Measurements from ENCODE around the gene RAC3. TPM values are rescaled to one million over a fixed set of nuclear protein-coding genes. Genes with fewer than 3 reads are reported as not detected.

Gene RAC3
- total RNA-seq, 1 experiment from 2014 or later: 84.8 TPM

- H4K20me1 ChIP-seq (ENCODE audit: control insufficient read depth, insufficient read depth, insufficient read length): no peaks in the 10 kb centered on the region
- no peaks in the 10 kb centered on the region for H3K9me3 ChIP-seq (ENCODE audit: control insufficient read depth, low read depth, low read length)
- no peak overlapping the region for H3K9ac ChIP-seq (ENCODE audit: extremely low read depth, insufficient read length, low read length)
- H4K8ac ChIP-seq (replicated peaks; ENCODE audit: insufficient read length, low read depth, low read length): no peak overlapping the region
- no peak overlapping the region for H3T11ph ChIP-seq (ENCODE audit: low read length)
- H3K18ac ChIP-seq (ENCODE audit: insufficient read length, low read depth, low read length): no peak overlapping the region
- no peaks in the 10 kb centered on the region for H3K4me1 ChIP-seq (ENCODE audit: insufficient read depth, low read length)
- H3K27ac ChIP-seq (ENCODE audit: insufficient read length, low read depth, low read length): no peak overlapping the region
- no peak overlapping the region for H3K56ac ChIP-seq (ENCODE audit: insufficient read length, low read depth, low read length)
- H2BK20ac ChIP-seq (ENCODE audit: low read depth, low read length, poor library complexity, severe bottlenecking): no peak overlapping the region
- Mint-ChIP-seq H3K36me3 (ENCODE audit: insufficient read depth in 1 of 3, low read depth in 3 of 3) (peaks cover 6 to 58% (median 48%) of the 10 kb centered on the region in 3 experiments), H3K27me3 (ENCODE audit: low read depth) (no peaks in the 10 kb centered on the region), H3K4me3 (no peak overlapping the region), H3K9me3 (no peaks in the 10 kb centered on the region; a peak in 1 of 5 replicates), H3K27ac (peak overlapping the region in 1 of 3 experiments; percentile 6; a peak in 1 of 7 replicates), H3K4me1 (peaks cover 11 to 14% of the 10 kb centered on the region in 2 experiments)
- no CpG with 5 or more reads among the region's 26 CpGs for WGBS (ENCODE audit: extremely low coverage, insufficient read length, low lambda C conversion rate)
- H3K4me2 ChIP-seq (ENCODE audit: insufficient read depth, insufficient read length, low read length): no peak overlapping the region
- no peak overlapping the region; the same call in 1 of the 2 replicates for H3K14ac ChIP-seq (ENCODE audit: insufficient read depth, low read length)
- H2BK15ac ChIP-seq (ENCODE audit: low read depth, low read length): no peak overlapping the region
- H2AFZ ChIP-seq (ENCODE audit: low read length): no peak overlapping the region
- no peak overlapping the region for H4K91ac ChIP-seq (ENCODE audit: insufficient read length, low read depth, low read length)
- TF ChIP-seq CTCF (conservative IDR thresholded peaks at IDR 0.05): no peak
- no peak overlapping the region for H2BK5ac ChIP-seq (ENCODE audit: insufficient read length, low read length)
- H3K23me2 ChIP-seq (ENCODE audit: insufficient read length, low read depth, low read length, poor library complexity, severe bottlenecking): no peaks in the 10 kb centered on the region
- H4K5ac ChIP-seq (ENCODE audit: insufficient read length, low read depth, low read length): no peak overlapping the region
- H3K79me2 ChIP-seq (ENCODE audit: insufficient read depth, low read length): no peaks in the 10 kb centered on the region; the same call in 1 of the 2 replicates
- no peaks in the 10 kb centered on the region for H3K79me1 ChIP-seq (ENCODE audit: insufficient read depth, low read depth, low read length, poor library complexity, severe bottlenecking)
- DNase-seq: peak; percentile 32
- H2BK12ac ChIP-seq (ENCODE audit: insufficient read length, low read depth, low read length): no peak overlapping the region
- H3K23ac ChIP-seq (ENCODE audit: insufficient read length, low read depth, low read length): no peak overlapping the region
- no peaks in the 10 kb centered on the region for H3K27me3 ChIP-seq (ENCODE audit: insufficient read depth, low read length)
- H3K4ac ChIP-seq (ENCODE audit: low read depth, low read length): no peak overlapping the region
- no peak overlapping the region for H2AK5ac ChIP-seq (ENCODE audit: insufficient read length, low read length)
- H2BK120ac ChIP-seq (ENCODE audit: low read depth, low read length, poor library complexity, severe bottlenecking): no peak overlapping the region
Observed at GRCh38 chr17:81986606-81987005, 44.9 kb upstream of the RAC3 start.

Measured in H9 (cell line).